GM21423 (cell line): Measurements from ENCODE around the gene ZNF292.
"Not testable (repeated sequence)": the region's sequence is repeated elsewhere in the genome, so short reads cannot be mapped to it uniquely, and the experiment has no call there.

Experiments
- ATAC-seq: cut with Tn5 transposase; IDR thresholded peaks from one replicate; pipeline ENCODE4 v1.9.1; 2021; ENCODE audit warnings: mild to moderate bottlenecking, moderate library complexity; ENCODE audit not compliant: unreplicated experiment

Gene ZNF292

GRCh38 chr6:87154993-87155841 is at the start of gene ZNF292:
Gene ZNF292, plus strand, starts transcription at chr6:87155565. Its CDS starts 27 bp downstream, at chr6:87155592.
- ATAC-seq = peak; percentile 78

GRCh38 chr6:87105823-87106222 is 49.5 kb upstream of the ZNF292 start:
- no peak for ATAC-seq

GRCh38 chr6:87110636-87111035 is 44.7 kb upstream of the ZNF292 start:
- no peak for ATAC-seq

GRCh38 chr6:87115402-87116135 is 39.8 kb upstream of the ZNF292 start:
- peak; percentile 74 for ATAC-seq

- ATAC-seq = no peak
Observed at GRCh38 chr6:87116922-87117321, 38.4 kb upstream of the ZNF292 start.

- no peak for ATAC-seq
Observed at GRCh38 chr6:87118054-87118453, 37.3 kb upstream of the ZNF292 start.

GRCh38 chr6:87122477-87122876 is 32.9 kb upstream of the ZNF292 start:
- no peak for ATAC-seq

- ATAC-seq = no peak
Observed at GRCh38 chr6:87124074-87124473, 31.3 kb upstream of the ZNF292 start.

- no peak for ATAC-seq
Observed at GRCh38 chr6:87126501-87126900, 28.9 kb upstream of the ZNF292 start.

GRCh38 chr6:87127737-87128136 is 27.6 kb upstream of the ZNF292 start:
- ATAC-seq = no peak

GRCh38 chr6:87136963-87137362 is 18.4 kb upstream of the ZNF292 start:
- ATAC-seq = no peak

GRCh38 chr6:87139236-87139635 is 16.1 kb upstream of the ZNF292 start:
- no peak for ATAC-seq

- ATAC-seq = not testable (repeated sequence)
Observed at GRCh38 chr6:87139927-87140326, 15.4 kb upstream of the ZNF292 start.

GRCh38 chr6:87146363-87146762 is 9.0 kb upstream of the ZNF292 start:
- no peak for ATAC-seq

- ATAC-seq = no peak
Observed at GRCh38 chr6:87150406-87150805, 5.0 kb upstream of the ZNF292 start.

GRCh38 chr6:87151471-87151780 is 3.9 kb upstream of the ZNF292 start:
- ATAC-seq = no peak

GRCh38 chr6:87151781-87152525 is 3.4 kb upstream of the ZNF292 start:
- ATAC-seq = peak; percentile 26

GRCh38 chr6:87152526-87152955 is 2.8 kb upstream of the ZNF292 start:
- no peak for ATAC-seq

GRCh38 chr6:87154641-87154992 is 748 bp upstream of the ZNF292 start:
- peak; percentile 0 for ATAC-seq

- peak; percentile 0 for ATAC-seq
Observed at GRCh38 chr6:87155842-87156815, 764 bp downstream of the ZNF292 start.
